Measurements from ENCODE around the gene ASB1. TPM values are rescaled to one million over a fixed set of nuclear protein-coding genes. Genes with fewer than 3 reads are reported as not detected.
"Not testable (repeated sequence)": the region's sequence is repeated elsewhere in the genome, so short reads cannot be mapped to it uniquely, and the experiment has no call there.

ASB1 gene
- total RNA-seq, 1 donor from 2014 or later = 57.5 TPM

DNA sequence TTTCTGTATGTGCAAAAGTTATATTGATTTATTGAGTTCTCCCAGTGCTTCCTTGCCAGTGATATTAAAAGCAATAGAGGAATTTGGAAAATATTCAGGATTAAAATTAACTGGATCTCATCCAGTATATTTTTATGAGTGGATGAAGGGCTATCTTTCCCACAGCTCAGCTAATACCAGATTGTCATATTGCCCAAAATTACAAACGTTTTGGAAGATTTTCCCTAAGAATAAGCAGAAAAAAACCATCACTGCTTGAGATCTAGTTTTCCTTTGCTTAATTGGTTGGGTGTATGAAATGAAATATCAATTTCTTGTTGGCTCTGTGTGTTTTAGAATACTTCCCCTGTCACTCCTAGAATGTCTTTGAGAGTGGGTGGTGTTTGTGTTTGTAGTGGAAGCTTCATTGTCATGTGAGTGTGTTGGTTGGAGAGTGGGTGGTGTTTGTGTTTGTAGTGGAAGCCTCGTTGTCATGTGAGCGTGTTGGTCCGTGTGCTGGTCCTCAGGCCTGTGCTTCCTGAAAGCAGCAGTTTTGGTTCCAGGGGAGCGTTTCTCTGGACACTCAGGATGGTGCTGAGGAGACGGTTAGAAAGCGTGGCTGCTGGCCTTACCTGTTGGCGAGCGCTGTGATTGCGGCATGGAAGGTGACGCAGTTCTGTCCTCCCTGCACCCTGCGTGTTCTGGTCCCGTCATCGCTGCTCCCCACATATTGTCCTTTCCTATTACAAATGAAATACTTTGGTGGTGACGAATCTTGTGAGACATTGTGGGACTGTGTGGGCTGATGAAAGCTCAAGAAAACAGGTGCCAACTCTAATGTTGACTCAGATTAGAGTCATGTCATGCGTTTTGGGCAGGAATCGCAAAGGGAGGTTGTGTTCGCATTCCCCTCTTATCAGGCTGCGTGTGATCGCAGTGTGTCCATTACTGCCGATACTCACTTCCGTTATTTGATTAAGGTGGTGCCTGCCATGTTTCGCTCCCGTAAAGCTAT, 12.4 kb downstream of the ASB1 start:
- no peak for DNase-seq (ENCODE audit: missing footprints)
- ATAC-seq = peak; percentile 66
- intact Hi-C loops (cut with DNase I) = loop anchor here (1.0 kb wide), 1 partner anchor 20 kb away; no protein-coding TSS in a partner anchor

DNA sequence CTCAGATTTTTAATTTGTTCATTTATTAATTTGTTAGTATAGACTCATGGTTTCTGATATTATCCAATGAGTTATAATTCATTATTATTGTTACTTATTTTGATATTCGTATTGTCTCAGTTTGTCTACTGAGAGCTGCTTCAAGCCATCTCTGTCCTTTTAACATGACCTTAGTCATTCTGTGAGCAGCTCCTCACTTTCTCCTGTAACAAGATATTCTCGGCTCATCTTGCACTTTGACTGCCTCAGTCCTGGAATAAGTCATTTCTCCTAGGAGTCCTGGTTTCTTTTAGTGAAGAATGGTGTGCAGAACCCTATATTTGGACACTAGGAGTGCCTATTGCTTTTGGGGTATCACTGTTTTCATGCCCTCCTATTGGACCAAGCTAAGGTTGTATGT, 13.2 kb downstream of the ASB1 start:
- no peak for DNase-seq (ENCODE audit: missing footprints)
- intact Hi-C loops (cut with DNase I) = loop anchor here (1.0 kb wide), 1 partner anchor 19 kb away; no protein-coding TSS in a partner anchor
- no peak for ATAC-seq

DNA sequence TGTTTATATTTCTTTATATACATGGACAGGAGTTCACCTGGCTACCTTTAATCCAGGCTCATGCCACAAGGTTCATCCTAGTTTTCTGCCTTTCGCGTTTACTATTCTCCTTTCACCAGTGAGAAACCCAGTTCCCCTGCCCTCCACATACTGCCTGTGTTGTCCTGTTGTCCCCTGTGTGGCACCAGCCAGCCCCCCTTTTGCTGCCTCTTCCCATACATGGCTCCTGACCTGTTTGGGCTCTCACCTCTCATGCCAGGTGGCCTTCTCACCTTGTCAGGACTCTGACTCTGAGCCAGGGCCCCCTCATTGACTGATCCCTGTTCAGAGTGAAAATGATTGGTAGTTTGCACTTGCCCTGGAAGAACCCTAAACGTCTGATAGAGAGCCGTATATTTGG, 13.6 kb downstream of the ASB1 start:
- ATAC-seq (no peak), DNase-seq (ENCODE audit: missing footprints) (no peak)
- intact Hi-C loops (cut with DNase I) = no loop called here

DNA sequence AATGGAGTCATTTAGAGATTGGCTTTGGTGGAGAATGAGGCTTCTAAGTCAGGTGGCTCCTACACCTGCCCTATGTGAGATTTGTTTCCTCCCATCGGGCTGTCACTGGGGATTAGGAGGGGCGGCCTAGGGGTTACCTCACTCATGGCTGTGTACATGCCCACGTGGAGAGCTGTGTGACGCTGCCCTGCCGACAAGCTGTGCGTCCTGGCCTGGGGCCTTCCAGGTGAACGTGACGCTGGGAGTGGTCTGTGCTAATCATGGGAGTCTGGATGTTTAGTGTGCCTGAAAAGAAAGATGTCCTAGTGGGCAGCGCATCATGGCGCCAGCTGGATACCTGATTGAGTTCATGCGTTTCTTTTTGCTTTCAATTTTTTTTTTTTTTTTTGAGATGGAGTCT, 14.0 kb downstream of the ASB1 start:
- ATAC-seq = peak; percentile 37
- intact Hi-C loops (cut with DNase I) = no loop called here

DNA sequence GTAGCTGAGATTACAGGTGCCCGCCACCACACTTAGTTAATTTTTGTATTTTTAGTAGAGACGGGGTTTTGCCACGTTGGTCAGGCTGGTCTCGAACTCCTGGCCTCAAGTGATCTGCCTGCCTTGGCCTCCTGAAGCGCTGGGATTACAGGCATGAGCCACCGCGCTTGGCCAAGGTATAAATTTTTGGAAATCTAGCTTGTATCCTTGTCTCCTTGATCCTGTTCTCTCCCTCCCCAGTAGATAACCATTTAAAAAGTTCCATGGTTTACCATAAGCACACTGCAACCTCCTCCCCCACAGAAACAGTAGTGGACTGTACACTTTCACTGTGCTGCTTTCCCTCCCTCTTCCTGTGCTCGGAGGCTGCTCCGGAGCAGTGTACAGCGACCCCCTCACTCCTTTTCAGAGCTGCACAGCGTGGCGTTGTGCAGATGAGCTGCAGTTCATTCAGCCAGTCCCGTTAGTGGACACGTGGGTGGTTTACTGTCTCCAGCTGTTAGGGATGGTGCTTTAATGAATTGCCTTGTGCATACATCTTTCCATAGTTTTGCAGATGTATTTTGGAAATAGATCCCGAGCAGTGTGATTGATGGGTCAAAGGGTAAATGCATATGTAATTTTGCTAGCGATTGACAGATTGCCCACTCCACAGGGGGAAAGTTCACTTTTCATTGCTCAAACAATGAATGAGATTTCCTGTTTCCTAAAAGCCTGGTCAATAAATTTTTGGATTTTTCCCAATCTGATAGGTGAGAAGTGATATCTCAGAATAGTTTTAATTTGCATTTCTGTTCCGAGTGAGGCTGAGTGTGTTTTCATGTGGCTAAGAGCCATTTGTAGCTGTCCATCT, 14.8 kb downstream of the ASB1 start:
- DNase-seq (ENCODE audit: missing footprints) = no peak
- peak; percentile 33 for ATAC-seq
- intact Hi-C loops (cut with DNase I) = no loop called here

More for the DNA sequence above, 14.0 kb downstream of the ASB1 start:
- DNase-seq (ENCODE audit: missing footprints) = no peak

DNA sequence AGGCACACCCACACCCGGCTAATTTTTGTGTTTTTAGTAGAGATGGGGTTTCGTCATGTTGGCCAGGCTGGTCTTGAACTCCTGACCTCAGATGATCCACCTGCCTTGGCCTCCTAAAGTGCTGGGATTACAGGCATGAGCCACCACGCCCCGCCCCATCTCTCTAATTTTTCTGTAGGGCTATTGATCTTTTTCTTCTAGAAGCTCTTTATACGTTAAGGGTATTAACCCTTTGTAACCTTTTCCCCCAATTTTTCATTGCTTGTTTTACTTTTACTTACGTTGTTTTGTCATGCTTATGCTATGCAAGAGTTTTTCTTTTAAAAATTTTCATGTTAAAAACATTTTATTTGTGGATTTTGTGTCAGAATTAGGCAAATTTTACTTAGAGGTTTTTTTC, 15.5 kb downstream of the ASB1 start:
- intact Hi-C loops (cut with DNase I); ATAC-seq; DNase-seq (ENCODE audit: missing footprints): not testable (repeated sequence)

DNA sequence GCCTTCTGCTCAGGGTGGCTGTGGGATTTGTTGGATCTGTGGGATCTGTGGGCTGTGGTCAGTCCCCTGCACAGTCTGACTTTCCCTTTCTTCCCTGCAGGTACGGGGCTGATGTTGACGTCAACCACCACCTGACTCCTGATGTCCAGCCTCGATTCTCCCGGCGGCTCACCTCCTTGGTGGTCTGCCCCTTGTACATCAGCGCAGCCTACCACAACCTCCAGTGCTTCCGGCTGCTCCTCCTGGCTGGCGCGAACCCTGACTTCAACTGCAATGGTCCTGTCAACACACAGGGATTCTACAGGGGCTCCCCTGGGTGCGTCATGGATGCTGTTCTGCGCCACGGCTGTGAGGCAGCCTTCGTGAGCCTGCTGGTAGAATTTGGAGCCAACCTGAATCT, 17.5 kb downstream of the ASB1 start:
- intact Hi-C loops (cut with DNase I) = no loop called here
- DNase-seq (ENCODE audit: missing footprints) (no peak), ATAC-seq (no peak)

DNA sequence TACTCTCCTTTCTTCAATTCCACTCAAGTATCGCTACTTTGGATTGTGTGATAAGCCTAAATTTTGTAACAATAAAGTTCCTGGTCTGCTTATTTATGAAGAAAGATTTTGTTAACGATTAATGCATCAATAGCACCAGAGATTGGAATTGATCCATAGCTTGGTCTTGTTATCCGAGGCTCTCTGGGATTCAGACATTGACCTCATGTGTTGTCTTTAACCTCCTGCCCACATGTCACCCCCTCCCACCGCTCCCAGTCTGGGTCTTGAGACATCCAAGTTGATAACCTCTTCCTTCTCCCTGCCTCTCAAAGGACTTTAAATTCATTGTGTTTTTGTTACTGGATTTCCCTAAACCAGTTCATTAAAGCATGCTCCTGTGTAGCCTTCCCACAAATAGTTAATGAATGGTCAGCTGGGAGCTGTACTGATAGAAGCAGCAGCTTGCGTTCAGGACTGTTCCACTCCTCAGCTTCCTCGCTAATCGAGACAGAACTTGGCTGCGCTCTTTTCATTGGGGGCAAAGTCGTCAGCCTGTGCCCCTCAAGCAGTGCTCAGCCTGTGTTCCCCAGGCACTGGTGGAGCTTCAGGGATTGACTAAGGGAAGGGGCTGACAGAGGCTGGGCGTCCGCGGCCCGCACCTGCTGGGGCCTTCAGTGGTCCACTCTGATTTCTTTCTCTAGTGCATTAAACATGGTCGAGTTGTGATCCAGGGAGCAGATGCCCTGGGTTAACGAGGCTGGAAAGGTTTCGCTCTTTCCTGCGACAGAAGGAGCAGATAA, 18.9 kb downstream of the ASB1 start:
- intact Hi-C loops (cut with DNase I) = no loop called here
- no peak for ATAC-seq

DNA sequence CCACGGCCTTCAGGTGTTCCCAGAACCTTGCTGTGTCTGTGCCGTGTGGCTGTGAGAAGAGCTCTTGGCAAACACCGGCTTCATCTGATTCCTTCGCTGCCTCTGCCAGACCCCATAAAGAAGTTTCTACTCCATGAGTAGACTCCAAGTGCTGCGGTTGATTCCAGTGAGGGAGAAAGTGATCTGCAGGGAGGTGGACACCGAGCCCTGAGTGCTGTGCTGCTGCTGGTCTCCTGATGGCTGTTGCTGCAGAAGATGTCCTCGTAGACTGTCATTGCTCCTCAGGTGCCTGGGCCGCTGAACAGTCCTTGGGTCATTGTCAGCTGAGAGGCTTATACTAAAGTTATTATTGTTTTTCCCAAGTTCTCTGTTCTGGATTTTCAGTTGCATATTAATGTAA, 19.6 kb downstream of the ASB1 start:
- ATAC-seq (no peak), DNase-seq (ENCODE audit: missing footprints) (no peak)
- intact Hi-C loops (cut with DNase I) = no loop called here

More for the DNA sequence above, 18.9 kb downstream of the ASB1 start:
- no peak for DNase-seq (ENCODE audit: missing footprints)

DNA sequence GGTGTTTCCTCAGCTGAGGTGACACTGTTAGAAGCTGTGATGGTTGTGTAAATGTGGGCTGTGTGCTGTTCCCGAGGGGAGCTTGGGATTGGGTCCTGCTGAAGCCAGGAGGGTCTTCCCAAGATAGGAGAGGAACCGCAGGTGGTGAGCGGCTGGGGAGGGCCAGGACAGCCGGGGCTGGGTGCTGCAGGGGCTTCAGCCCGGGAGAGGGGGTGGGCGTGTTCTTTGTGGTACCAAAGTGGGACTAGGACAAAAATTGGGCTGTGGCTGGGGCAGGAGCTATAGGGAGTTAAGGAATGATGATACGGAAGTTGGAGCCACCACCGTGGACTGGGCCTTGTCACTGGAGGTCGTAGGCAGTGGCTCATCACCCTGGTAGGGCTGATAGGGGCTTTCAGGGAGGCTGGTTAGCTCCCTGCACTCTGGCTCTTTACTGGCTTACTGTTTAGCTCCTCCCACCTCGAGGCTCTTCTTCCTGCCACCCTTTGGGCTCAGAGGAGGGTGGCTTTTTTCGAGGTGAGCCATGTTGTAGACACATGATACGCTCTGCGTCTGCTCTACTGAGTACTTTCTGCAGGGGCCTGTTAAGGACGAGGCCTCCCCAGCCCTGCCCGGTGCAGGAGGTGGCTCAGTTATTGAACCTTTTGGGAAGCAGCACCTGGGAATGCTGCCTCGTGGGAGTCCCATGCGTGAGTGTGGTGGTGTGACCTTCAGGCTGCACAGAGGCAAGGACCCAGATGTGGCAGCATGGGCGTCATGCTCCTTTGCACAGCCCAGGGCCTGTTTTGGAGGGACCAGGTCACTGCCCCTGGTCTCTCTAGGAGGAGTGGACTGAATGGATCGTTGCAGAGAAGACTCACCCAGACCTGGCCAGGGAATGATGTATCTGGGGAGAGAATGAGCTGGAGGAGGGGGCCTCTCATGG, 21.6 kb downstream of the ASB1 start:
- intact Hi-C loops (cut with DNase I) = no loop called here
- DNase-seq (ENCODE audit: missing footprints) (no peak), ATAC-seq (no peak)

DNA sequence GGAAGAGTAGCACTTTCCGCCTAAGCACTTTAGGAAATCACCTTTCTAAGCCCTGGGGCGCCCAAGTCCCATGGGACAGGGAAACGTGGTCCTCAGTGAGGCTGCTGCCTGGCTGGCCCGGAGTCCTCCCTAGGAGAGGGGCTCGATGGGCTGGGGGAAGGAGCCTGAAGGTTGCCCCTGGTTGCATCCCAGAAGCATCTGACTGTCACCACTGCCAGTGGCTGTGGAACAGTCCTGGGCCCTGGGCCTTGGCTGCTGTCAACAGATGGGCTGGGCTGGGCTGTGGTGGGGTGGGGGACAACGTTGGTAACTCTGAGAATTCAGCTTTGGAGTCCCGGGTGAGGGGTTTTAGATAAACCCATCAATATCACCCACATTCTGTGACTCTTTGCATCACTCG, 22.5 kb downstream of the ASB1 start:
- no peak for DNase-seq (ENCODE audit: missing footprints)
- ATAC-seq = no peak
- intact Hi-C loops (cut with DNase I) = no loop called here

DNA sequence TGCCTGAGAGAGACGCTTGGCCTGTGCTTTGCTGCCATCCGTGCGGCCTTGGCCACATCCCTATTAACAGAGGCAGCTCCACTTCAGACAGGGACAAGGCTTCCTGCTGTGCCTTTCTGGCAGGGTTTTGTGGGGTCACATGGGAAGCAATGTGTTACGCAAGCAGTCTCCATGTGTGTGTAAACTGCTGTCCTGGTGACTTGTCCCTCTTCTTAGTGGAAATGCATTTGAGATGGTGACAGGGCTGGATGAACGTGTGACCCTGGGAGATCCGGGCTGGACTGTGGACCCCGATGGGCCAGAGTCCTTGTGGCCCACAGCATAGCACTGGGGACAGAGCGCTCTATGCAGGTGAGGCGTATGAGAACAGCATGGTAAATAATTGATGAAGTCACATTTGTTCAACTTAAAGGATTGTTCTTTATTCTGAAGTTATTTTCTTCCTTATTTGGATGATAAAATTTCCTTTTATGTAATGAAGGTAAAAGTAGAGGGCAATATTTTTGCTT, 23.2 kb downstream of the ASB1 start:
- DNase-seq (ENCODE audit: missing footprints) (peak; percentile 80), ATAC-seq (peak; percentile 92)
- intact Hi-C loops (cut with DNase I) = loop anchor here (5.0 kb wide), 1 partner anchor 73 kb away; no protein-coding TSS in a partner anchor

DNA sequence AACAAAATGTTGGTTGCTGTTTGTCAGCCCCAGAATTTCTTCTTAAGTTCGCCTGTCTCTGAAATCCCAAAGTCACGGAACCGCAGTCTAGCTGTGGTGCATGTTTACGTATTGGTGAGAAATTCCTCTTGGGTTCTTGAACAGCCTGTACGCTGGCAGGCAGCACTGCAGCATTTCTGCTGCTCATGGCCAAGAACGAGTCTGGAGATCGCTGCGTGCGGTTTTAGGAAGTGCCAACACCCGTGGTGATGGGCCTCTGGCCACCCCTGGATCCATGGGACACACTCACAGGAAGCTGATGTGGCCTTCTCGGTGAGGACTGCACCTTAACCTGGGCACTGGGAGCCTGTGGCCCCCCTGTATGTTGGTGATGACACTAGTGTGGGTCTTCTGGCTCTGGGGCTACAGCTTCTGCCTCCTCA, 23.7 kb downstream of the ASB1 start:
- ATAC-seq = peak; percentile 71
- DNase-seq (ENCODE audit: missing footprints) = peak; percentile 81
- intact Hi-C loops (cut with DNase I) = loop anchor here (5.0 kb wide), 1 partner anchor 73 kb away; no protein-coding TSS in a partner anchor

DNA sequence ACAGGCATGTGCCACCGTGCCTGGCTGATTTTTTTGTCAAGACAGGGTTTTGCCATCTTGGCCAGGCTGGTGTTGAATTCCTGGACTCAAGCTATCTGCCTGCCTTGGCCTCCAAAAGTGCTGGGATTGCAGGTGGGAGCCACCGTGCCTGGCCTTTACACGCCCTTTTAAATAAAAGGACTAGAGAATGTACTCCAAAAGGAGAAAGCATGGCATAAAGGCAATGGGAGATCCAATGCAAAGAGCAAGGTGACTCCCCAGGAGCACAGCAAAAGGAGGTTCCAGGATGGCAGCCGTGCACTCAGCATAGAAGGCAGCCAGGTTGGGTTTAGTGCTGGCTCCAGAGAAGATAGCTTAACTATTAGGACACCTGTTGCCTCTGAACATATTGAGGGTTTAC, 27.1 kb downstream of the ASB1 start:
- DNase-seq (ENCODE audit: missing footprints) (no peak), ATAC-seq (no peak)
- intact Hi-C loops (cut with DNase I) = loop anchor here (5.0 kb wide), 1 partner anchor 77 kb away; no protein-coding TSS in a partner anchor

DNA sequence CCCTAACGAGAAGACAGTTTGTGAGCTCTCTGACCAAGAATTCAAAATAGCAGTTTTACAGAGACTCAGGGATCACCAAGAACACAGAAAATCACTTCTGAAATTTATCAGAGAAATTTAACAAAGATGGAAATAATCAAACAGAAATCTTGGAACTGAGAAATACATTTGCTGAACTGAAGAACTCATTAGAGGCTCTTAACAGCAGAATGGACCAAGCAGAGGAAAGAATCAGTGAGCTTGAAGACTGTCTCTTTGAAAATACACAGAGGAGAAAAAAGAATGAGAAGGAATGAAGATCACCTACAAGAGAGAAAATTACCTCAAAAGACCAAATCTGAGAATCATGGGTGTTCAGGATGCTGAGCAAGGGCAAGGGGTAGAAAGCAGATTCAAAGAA, 29.7 kb downstream of the ASB1 start:
- ATAC-seq = no peak
- intact Hi-C loops (cut with DNase I) = no loop called here
- no peak for DNase-seq (ENCODE audit: missing footprints)

DNA sequence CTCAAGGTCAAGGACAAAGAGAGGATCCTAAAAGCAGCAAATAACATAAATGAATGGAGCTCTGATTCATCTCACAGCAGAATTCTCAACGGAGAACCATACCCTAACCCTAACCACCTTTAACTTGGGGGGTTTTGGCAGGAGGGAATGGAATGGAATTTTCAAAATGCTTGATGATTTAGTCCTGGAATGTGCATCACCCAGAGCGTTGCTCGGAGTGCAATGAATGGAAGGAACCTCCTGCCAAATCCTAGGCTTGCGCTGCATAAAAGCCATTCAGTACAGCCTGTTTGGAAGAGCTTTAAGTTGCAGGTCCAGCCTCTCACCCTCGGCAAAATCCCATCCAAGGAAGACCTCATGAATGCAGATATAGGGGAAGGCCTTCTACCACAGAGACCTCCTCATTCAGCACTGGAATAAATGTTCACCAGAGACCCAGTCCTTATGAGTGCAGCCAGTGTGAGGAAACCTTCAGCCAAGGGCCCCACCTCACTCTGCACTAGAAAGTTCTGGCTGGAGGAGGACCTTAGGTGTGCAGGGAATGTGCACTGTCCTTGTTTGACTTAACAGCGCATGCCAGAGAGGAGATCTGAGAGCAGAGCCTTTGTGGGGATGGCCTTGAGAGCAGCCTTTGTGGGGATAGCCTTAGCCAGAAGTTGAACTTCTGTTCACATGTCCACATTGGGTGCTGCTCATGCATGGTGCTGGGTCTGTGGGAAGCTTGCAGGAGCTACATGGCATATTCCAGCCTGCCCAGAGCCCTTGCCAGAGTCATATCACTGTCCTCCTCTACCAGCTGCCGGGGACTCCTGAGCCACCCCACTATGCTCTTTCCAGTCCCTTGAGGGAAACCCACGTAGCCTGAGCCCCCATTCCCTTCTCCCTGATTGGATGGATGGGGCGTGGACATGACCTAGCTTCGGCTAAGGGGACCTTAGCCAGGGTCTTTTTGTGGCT, 30.5 kb downstream of the ASB1 start:
- intact Hi-C loops (cut with DNase I) = no loop called here
- DNase-seq (ENCODE audit: missing footprints) = no peak
- no peak for ATAC-seq
